Measurements from ENCODE around the gene PEAK3.

DNA sequence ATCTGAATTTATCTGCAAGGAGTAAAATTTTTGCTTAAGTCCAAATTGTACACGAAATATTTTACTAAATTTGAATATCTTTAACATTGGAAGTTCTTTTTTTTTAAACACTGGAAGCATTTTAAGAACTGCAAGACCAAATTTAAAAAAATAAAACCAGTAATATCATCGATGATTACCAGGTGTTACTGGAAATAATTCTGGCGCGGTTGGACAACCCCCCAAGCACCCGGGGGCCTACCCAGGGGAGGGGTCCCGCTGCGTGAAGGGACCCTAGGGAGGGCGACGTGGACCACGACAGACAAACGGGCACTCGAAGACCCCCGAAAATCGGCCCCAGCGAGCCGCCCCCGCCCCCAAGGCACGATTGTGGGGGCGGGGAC is 13.1 kb downstream of the PEAK3 start:
- TF ChIP-seq, protein P1, sequence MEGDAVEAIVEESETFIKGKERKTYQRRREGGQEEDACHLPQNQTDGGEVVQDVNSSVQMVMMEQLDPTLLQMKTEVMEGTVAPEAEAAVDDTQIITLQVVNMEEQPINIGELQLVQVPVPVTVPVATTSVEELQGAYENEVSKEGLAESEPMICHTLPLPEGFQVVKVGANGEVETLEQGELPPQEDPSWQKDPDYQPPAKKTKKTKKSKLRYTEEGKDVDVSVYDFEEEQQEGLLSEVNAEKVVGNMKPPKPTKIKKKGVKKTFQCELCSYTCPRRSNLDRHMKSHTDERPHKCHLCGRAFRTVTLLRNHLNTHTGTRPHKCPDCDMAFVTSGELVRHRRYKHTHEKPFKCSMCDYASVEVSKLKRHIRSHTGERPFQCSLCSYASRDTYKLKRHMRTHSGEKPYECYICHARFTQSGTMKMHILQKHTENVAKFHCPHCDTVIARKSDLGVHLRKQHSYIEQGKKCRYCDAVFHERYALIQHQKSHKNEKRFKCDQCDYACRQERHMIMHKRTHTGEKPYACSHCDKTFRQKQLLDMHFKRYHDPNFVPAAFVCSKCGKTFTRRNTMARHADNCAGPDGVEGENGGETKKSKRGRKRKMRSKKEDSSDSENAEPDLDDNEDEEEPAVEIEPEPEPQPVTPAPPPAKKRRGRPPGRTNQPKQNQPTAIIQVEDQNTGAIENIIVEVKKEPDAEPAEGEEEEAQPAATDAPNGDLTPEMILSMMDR (IDR thresholded peaks at IDR 0.05): no peak
- TF ChIP-seq POLR2A (IDR thresholded peaks at IDR 0.05) (no peak), POLR2AphosphoS5 (IDR thresholded peaks at IDR 0.05) (no peak)

Data from upper lobe of left lung (tissue), 4 donors.